ENCODE data around the gene TTC39A. TPM values are rescaled to one million over a fixed set of nuclear protein-coding genes. Genes with fewer than 3 reads are reported as not detected.

The TTC39A gene
- 1 to 10 TPM; 6.4 to 8.0 (median 7.7) TPM for polyA plus RNA-seq (ENCODE audit: insufficient read length in 3 of 3)
- long read RNA-seq, donor 1: 0 reads
- long read RNA-seq, donor 2: 0 reads
- long read RNA-seq, donor 3, partial matches to known transcripts: 0 of 1 reads
- long read RNA-seq, donor 3, other reads (novel, unspliced or antisense): 0 of 1 reads
- long read RNA-seq, donor 4, partial matches to known transcripts: 0 of 1 reads
- long read RNA-seq, donor 4, other reads (novel, unspliced or antisense): 0 of 1 reads
- long read RNA-seq, donor 5: 0 reads
- long read RNA-seq, donor 6, partial matches to known transcripts: 0 of 1 reads
- long read RNA-seq, donor 6, other reads (novel, unspliced or antisense): 0 of 1 reads
- long read RNA-seq, donor 7: 0 reads
- long read RNA-seq, donor 8: 0 reads
- long read RNA-seq, donor 9: 0 reads
- long read RNA-seq, donor 10: 0 reads
- long read RNA-seq, donor 11: 0 reads
- long read RNA-seq, donor 12: 0 reads
- long read RNA-seq, donor 13, partial matches to known transcripts: 0 of 2 reads
- long read RNA-seq, donor 13, other reads (novel, unspliced or antisense): 0 of 2 reads
- long read RNA-seq, donor 14: 0 reads
- long read RNA-seq, donor 15: 0 reads
- long read RNA-seq, donor 16, partial matches to known transcripts: 7 of 9 reads
- long read RNA-seq, donor 16, other reads (novel, unspliced or antisense): 0 of 9 reads

GRCh38 chr1:51330331-51331201 is at the start of gene TTC39A:
Gene TTC39A, minus strand, starts transcription at chr1:51330562. Its CDS starts 85 bp downstream, at chr1:51330477.
- DNase-seq (ENCODE audit: extremely low read depth in 1 of 11, low read depth in 9 of 11, low spot score in 4 of 11): no peak

GRCh38 chr1:51378871-51379270 is 48.5 kb upstream of the TTC39A start:
- no peak for DNase-seq (ENCODE audit: extremely low read depth in 1 of 11, low read depth in 9 of 11, low spot score in 4 of 11)

- no peak for DNase-seq (ENCODE audit: extremely low read depth in 1 of 11, low read depth in 9 of 11, low spot score in 4 of 11)
These were observed 43.5 kb upstream of the TTC39A start for GRCh38 chr1:51373898-51374297.

- no peak for DNase-seq (ENCODE audit: extremely low read depth in 1 of 11, low read depth in 9 of 11, low spot score in 4 of 11)
These were observed 42.2 kb upstream of the TTC39A start for GRCh38 chr1:51372561-51372960.

- no peak for DNase-seq (ENCODE audit: extremely low read depth in 1 of 11, low read depth in 9 of 11, low spot score in 4 of 11)
These were observed 38.8 kb upstream of the TTC39A start for GRCh38 chr1:51369171-51369570.

- no peak for DNase-seq (ENCODE audit: extremely low read depth in 1 of 11, low read depth in 9 of 11, low spot score in 4 of 11)
These were observed 35.4 kb upstream of the TTC39A start for GRCh38 chr1:51365774-51366173.

GRCh38 chr1:51359879-51360278 is 29.5 kb upstream of the TTC39A start:
- DNase-seq (ENCODE audit: extremely low read depth in 1 of 11, low read depth in 9 of 11, low spot score in 4 of 11): no peak

GRCh38 chr1:51355382-51355781 is 25.0 kb upstream of the TTC39A start:
- no peak for DNase-seq (ENCODE audit: extremely low read depth in 1 of 11, low read depth in 9 of 11, low spot score in 4 of 11)

GRCh38 chr1:51354416-51354815 is 24.1 kb upstream of the TTC39A start:
- no peak for DNase-seq (ENCODE audit: extremely low read depth in 1 of 11, low read depth in 9 of 11, low spot score in 4 of 11)

GRCh38 chr1:51351907-51352306 is 21.5 kb upstream of the TTC39A start:
- DNase-seq (ENCODE audit: extremely low read depth in 1 of 11, low read depth in 9 of 11, low spot score in 4 of 11): no peak

- DNase-seq (ENCODE audit: extremely low read depth in 1 of 11, low read depth in 9 of 11, low spot score in 4 of 11): no peak
These were observed 19.5 kb upstream of the TTC39A start for GRCh38 chr1:51349862-51350261.

- no peak for DNase-seq (ENCODE audit: extremely low read depth in 1 of 11, low read depth in 9 of 11, low spot score in 4 of 11)
These were observed 17.8 kb upstream of the TTC39A start for GRCh38 chr1:51348147-51348527.

- DNase-seq (ENCODE audit: extremely low read depth in 1 of 11, low read depth in 9 of 11, low spot score in 4 of 11): no peak
These were observed 17.2 kb upstream of the TTC39A start for GRCh38 chr1:51347398-51348146.

GRCh38 chr1:51346086-51346942 is 16.0 kb upstream of the TTC39A start:
- DNase-seq (ENCODE audit: extremely low read depth in 1 of 11, low read depth in 9 of 11, low spot score in 4 of 11): no peak

- no peak for DNase-seq (ENCODE audit: extremely low read depth in 1 of 11, low read depth in 9 of 11, low spot score in 4 of 11)
These were observed 14.9 kb upstream of the TTC39A start for GRCh38 chr1:51345300-51345687.

- no peak for DNase-seq (ENCODE audit: extremely low read depth in 1 of 11, low read depth in 9 of 11, low spot score in 4 of 11)
These were observed 14.4 kb upstream of the TTC39A start for GRCh38 chr1:51344602-51345299.

GRCh38 chr1:51344276-51344601 is 13.9 kb upstream of the TTC39A start:
- DNase-seq (ENCODE audit: extremely low read depth in 1 of 11, low read depth in 9 of 11, low spot score in 4 of 11): no peak

GRCh38 chr1:51343624-51344023 is 13.3 kb upstream of the TTC39A start:
- no peak for DNase-seq (ENCODE audit: extremely low read depth in 1 of 11, low read depth in 9 of 11, low spot score in 4 of 11)
